GM18858 (cell line): ENCODE results near the gene SKI.

Experiments
- ATAC-seq: cut with Tn5 transposase; IDR thresholded peaks from one replicate; pipeline ENCODE4 v1.9.1; 2021; ENCODE audit not compliant: unreplicated experiment

SKI gene

DNA sequence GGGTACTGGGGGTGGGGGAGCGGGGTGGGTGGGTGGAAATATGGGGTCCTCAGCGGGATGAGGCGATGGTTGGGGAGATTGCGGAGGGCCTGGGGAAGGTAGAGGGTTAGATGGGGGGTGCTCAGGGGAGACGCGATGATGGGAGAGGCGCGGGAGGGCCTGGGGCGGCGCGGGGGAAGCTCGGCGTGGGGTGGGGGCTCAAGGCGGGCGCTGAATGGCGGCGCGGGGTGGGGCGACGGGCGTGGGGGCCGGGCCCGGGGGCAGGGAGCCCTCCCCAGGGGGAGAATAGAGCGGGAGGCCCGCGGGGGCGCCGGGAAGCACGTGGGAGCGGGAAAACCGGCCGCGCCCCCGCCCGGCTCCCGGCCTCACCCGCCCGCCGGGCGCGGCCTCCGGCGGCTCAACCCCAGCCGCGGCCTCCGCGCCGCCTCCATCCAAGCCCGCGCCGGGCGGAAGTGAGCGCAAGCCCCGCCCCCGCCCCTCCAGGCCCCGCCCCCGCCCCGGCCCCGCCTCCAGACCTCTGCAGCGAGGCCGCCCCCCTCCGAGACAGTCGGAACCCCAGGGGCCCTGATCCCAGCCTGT, 33.7 kb upstream of the SKI start, which contains the start of gene FAAP20:
Gene FAAP20, minus strand, starts transcription at position 454 of the 579 bp plus-strand sequence. Its CDS starts 23 bp downstream, at position 431.
- peak; percentile 22 for ATAC-seq

- peak; percentile 58 for ATAC-seq
These were observed 33.0 kb upstream of the SKI start for GRCh38 chr1:2194898-2195673.

GRCh38 chr1:2195785-2196184, 32.3 kb upstream of the SKI start:
- ATAC-seq = no peak

GRCh38 chr1:2196901-2197638, 31.0 kb upstream of the SKI start:
- no peak for ATAC-seq

- no peak for ATAC-seq
These were observed 30.4 kb upstream of the SKI start for GRCh38 chr1:2197707-2198165.

GRCh38 chr1:2198571-2198970, 29.5 kb upstream of the SKI start:
- ATAC-seq = no peak

GRCh38 chr1:2199042-2199810, 28.9 kb upstream of the SKI start:
- ATAC-seq = no peak

GRCh38 chr1:2200308-2200943, 27.7 kb upstream of the SKI start:
- no peak for ATAC-seq

GRCh38 chr1:2201062-2201461, 27.1 kb upstream of the SKI start:
- no peak for ATAC-seq

DNA sequence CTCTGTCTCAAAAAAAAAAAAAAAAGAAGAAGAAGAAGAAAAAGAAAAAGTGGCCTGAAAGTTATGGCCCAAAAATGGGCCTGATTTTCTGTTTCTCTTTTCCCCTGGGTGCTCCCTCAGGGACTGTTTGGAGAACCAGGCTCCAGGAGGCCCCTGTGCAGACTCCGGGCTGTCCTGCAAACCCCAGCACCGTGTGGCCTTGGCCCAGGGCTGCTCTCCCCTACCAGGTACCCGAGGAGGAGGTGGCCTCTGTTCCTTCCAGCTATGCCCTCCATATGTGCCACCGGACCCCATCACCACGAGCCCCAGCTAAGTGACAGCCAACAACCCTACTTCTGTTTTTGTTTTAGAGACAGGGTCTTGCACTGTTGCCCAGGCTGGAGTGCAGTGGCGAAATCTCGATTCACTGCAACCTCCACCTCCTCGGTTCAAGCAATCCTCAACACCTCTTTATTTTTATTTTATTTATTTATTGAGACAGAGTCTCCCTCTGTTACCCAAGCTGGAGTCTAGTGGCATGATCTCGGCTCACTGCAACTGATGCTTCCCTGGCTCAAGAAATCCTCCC, 26.0 kb upstream of the SKI start:
- ATAC-seq = no peak

- ATAC-seq = no peak
These were observed 25.1 kb upstream of the SKI start for GRCh38 chr1:2202843-2203601.

DNA sequence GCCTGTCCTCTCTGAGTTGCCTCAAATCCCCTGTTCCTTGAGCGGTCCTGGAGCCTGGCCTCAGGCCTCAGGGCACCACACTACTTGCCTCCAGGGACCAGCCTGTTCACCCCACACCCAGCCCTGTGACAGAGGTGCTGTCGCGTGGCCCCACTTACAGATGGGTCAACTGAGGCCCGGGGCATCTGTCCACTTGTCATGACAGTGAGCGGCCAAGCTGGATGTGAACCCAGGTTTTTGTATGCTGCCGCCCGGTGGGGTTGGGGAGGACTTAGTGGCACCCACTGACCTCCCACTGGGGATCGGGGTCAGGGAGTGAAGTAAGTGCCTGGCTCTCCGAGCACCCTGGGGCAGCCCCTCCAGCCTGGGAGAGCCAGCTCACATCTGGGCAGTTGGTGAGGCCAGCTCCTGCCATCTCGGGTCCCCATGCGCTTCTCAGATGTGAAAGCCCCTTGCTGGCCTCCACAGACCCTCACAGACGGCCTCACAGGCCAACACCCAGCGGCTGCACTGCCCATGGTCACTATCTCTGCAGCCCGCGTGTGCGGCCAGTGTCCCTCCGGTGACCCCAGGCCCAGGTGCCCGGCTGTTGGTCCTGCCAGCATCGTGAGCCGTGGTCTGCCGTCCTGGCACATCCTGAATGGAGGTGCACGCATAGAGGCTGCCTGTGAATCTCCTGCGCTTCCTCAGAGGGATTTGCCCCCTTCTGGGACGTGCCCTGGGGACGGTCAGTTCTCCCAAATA, 24.3 kb upstream of the SKI start:
- no peak for ATAC-seq

DNA sequence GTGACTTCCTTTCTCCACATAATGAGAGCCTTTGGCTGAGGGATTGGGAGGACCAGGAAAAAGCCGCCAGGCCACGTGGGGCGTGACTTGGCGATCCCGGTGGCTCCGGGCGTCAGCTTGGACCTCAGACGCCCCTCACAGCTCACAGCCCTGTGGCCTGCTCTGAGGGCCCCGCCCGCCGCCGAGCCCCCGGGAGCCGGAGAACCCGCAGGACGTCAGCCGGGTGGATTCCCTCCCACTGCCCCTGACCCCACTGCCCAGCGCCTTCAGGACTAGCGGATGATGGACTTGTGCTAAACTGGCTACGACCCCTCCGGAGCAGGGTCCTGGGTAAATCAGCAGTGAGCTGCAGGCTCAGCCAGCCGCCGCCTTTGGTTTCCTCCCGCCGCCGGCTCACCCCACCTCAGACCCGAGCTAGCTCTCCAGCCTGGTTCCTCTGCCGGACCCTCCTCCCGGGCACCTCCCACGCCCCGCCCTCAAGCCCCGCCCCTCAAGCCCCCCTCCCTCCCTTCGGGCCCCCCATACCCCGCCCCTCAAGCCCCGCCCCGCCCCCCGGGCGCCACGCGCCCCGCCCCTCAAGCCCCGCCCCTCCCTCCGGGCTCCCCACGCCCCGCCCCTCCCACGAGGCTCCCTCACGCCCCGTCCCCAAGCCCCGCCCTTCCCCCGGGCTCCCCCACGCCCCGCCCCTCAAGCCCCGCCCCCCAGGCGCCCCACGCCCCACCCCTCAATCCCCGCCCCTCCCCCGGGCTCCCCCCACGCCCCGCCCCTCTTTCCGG, 23.5 kb upstream of the SKI start:
- no peak for ATAC-seq

DNA sequence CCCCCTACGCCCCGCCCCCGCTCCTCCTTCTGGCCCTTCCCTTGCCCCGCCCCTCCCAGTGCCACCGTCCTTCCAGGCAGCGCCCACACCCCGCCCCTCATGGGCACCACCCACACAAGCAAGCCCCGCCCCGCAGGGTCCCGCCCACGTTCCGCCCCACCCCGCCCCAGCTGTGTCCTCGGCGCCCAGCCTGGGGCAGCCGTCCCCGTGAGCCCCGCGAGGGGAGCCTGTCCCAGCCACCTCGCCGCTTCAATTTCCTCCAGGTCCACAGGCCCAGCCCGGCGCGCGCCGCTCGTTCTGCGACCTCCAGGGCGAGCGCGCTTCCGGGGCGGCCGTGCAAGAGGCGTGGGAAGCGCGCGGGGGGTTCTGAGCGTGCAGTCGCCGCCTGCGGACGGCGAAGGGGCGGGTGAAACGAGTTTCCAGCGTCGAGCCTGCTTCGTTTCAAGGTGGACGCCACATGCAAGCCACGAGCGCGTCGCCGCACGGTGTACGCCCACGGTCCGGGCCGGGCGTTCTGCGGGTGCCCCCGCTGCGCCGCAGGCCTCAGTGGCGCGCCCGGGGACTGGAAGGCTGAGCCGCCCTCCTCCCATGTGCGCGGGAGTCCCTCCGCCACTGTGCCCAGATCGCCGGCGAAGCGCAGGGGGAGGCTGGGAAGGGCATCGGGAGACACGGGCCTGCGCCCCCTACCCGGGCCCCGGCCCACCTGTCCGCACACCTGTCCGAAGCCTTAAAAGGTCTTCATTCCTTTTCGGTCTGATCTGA, 22.7 kb upstream of the SKI start:
- peak; percentile 35 for ATAC-seq

DNA sequence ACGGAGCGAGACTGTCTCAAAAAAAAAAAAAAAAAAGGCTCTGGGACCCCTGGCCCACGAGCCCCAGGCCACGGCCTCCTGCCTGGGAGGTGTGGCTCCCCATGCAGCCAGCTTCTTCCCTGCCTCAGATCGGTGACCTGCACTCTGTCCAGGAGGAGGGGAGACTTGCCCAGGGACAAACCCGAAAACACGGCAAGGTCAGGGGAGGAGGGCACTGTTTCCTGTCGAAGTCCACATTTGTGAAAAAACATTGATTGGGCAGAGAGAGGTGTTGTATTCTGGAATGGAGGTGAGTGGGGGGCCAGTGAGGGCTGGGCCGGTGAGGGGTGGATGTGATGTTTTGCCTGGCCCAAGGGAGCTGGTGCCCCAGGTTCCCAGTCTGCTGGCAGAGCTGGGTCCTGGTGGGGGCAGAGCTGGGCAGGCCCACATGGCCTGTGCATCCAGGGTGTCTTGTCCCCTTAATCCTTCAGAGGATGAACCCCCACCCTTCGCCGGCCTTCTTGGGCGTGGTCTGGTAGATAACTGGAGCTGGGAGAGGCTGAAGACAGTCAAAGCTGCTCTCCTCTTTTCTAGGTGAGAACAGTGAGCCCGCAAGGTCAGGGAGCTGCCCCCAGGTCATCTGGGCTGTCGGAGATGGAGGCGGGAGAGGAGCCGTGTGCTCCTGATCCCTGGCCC, 21.2 kb upstream of the SKI start:
- ATAC-seq = no peak

DNA sequence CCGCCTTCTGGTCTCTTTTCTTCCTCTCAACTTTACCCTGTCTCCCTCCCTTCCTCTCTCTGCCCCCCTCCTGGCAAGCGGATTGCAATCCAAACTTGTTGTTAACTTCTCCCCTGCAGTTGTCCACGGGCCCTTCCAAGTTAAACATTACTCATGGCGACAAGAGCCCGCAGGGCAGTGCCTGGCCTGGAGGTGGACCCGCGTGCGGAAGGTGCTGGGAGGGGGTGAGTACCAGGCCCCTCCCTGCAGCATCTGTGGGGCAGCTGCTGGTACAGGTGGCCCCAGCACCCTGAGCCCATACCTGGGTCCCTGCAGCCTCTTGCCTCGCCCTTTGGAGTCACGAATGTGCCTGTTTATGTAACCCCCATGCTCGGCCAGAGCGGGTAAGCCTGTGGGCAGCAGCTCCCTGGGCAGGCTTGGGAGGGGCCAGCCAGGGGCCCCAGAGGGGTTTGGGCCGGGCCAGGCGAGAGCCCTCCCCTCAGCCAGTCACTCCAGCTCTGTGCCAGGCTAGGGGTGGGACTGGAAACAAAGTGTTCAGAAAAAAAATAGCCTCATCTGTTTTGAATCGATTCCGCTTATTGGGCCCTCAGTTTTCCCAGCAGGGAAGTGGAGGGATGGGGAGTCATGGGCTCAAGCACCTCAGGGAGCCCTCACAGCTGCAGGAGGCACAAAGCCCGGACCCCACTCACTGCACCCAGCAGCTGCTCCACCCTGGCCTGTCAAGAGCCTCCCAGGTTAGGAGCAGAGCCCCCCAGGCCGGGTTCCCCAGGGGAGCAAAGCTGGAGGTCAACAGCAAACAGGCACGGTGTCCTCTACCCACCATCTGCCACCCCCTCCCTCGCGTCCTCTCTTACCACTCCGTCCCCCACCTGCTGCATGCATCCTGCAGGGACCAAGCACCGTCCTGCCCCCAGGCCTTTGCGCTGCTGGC, 19.5 kb upstream of the SKI start:
- ATAC-seq = no peak
